WTC11 (cell line): ENCODE results near the gene RASSF8.

ENCODE experiments used
- NFATC4 ChIP-seq: fragments of 250-450 bp; sonication (Bioruptor Pico); IDR thresholded peaks from 2 replicates; pipeline ENCODE4 v1.9.0; 2021; ENCODE audit warnings: mild to moderate bottlenecking
- TF ChIP-seq, protein P1 (sequence below): fragments of 250-450 bp; sonication (Bioruptor Pico); IDR thresholded peaks from 2 replicates; pipeline ENCODE4 v2.1.2; 2022; ENCODE audit warnings: mild to moderate bottlenecking, moderate library complexity

DNA sequence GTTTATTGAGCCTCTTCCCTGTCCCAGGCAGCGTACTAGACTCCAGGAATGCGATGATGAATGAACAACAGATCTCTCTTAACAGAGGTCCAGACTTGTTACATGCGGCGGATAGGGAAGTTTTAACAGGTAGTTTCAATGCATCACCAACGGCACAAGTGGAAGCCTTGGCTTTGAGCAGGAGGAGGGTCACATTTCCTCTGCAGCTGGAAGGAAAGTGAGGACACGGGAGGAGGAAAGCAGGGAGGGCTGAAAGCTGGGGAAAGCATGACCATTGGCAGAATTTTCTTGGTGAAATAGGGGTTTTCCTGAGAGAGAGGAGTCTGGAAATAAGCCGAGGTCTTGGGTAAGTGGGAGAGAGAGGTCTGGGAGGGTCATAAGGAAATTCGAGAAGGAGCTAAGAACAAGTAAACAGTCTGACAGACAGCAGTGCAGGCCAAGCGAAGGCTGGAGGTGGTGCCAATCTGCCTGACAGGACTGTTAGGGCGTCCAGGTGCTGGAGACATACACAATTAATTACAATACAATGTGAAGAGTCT lies 150.9 kb downstream of the RASSF8 start:
- TF ChIP-seq, protein P1, sequence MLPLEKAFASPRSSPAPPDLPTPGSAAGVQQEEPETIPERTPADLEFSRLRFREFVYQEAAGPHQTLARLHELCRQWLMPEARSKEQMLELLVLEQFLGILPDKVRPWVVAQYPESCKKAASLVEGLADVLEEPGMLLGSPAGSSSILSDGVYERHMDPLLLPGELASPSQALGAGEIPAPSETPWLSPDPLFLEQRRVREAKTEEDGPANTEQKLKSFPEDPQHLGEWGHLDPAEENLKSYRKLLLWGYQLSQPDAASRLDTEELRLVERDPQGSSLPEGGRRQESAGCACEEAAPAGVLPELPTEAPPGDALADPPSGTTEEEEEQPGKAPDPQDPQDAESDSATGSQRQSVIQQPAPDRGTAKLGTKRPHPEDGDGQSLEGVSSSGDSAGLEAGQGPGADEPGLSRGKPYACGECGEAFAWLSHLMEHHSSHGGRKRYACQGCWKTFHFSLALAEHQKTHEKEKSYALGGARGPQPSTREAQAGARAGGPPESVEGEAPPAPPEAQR (CRISPR knock-in tag), result no peak
- no peak for TF ChIP-seq NFATC4 (CRISPR knock-in tag)
